GM23338 (cell line): ENCODE results near the gene SF3B3. TPM values are rescaled to one million over a fixed set of nuclear protein-coding genes. Genes with fewer than 3 reads are reported as not detected.
"Not testable (repeated sequence)": the region's sequence is repeated elsewhere in the genome, so short reads cannot be mapped to it uniquely, and the experiment has no call there.

Experiments
- ATAC-seq: fragments of 200-7000 bp; cut with Tn5 transposase; 3 replicates; pipeline ENCODE4 v1.9.1; 2020
- DNase-seq: peaks from one replicate; pipeline ENCODE4 v3.0.0-alpha.2; 2015; ENCODE audit warnings: low spot score
- H2AFZ ChIP-seq: fragments of 200-600 bp; sonication (generic); 2 replicates; pipeline ENCODE4 v1.8.0; 2016; ENCODE audit warnings: antibody characterized with exemption, mild to moderate bottlenecking, moderate library complexity
- H3F3A ChIP-seq: fragments of 200-600 bp; sonication (generic); replicated peaks from 2 replicates; pipeline ENCODE4 v1.8.0; 2017; ENCODE audit warnings: antibody characterized with exemption, mixed run types, low read depth
- H3K27ac ChIP-seq: fragments of 200-600 bp; sonication (generic); 2 replicates; pipeline ENCODE4 v1.6.1; 2016; ENCODE audit warnings: low read depth
- H3K27me3 ChIP-seq: fragments of 200-600 bp; sonication (generic); 2 replicates; pipeline ENCODE4 v1.8.0; 2016; ENCODE audit warnings: mild to moderate bottlenecking, mixed run types, moderate library complexity; ENCODE audit not compliant: insufficient read depth
- H3K36me3 ChIP-seq: fragments of 200-600 bp; sonication (generic); 2 replicates; pipeline ENCODE4 v1.8.0; 2016; ENCODE audit warnings: mild to moderate bottlenecking; ENCODE audit not compliant: insufficient read depth
- H3K4me1 ChIP-seq: fragments of 200-600 bp; sonication (generic); 2 replicates; pipeline ENCODE4 v1.8.0; 2016; ENCODE audit warnings: mild to moderate bottlenecking, moderate library complexity; ENCODE audit not compliant: insufficient read depth
- H3K4me2 ChIP-seq: fragments of 200-600 bp; sonication (generic); 2 replicates; pipeline ENCODE4 v1.7.1; 2017; ENCODE audit warnings: mixed run types
- H3K4me3 ChIP-seq: fragments of 200-600 bp; sonication (generic); 2 replicates; pipeline ENCODE4 v1.6.1; 2016; ENCODE audit warnings: mixed run types
- H3K79me2 ChIP-seq: fragments of 200-600 bp; sonication (generic); replicated peaks from 2 replicates; pipeline ENCODE4 v1.8.0; 2017; ENCODE audit warnings: mild to moderate bottlenecking; ENCODE audit not compliant: insufficient read depth
- H3K9me2 ChIP-seq: fragments of 200-600 bp; sonication (generic); 2 replicates; pipeline ENCODE4 v1.8.0; 2017; ENCODE audit not compliant: insufficient read depth
- H4K20me1 ChIP-seq: fragments of 200-600 bp; sonication (generic); replicated peaks from 2 replicates; pipeline ENCODE4 v1.8.0; 2017; ENCODE audit warnings: mild to moderate bottlenecking; ENCODE audit not compliant: insufficient read depth
- H3K27ac Mint-ChIP-seq: 2 replicates; pipeline ENCODE4 v1.8.0; 2020; ENCODE audit warnings: inconsistent platforms, mild to moderate bottlenecking, moderate library complexity, mixed read lengths
- H3K27me3 Mint-ChIP-seq: 3 replicates; pipeline ENCODE4 v1.8.0; 2022; ENCODE audit warnings: low read depth, mild to moderate bottlenecking, moderate library complexity, mixed read lengths, inconsistent platforms; ENCODE audit not compliant: insufficient read depth, poor library complexity
- H3K36me3 Mint-ChIP-seq: 3 replicates; pipeline ENCODE4 v1.8.0; 2021; ENCODE audit warnings: low read depth, mild to moderate bottlenecking, inconsistent platforms, moderate library complexity, mixed read lengths
- H3K4me1 Mint-ChIP-seq: 3 replicates; pipeline ENCODE4 v1.8.0; 2020; ENCODE audit warnings: mild to moderate bottlenecking, inconsistent platforms, mixed read lengths
- H3K4me3 Mint-ChIP-seq: 3 replicates; pipeline ENCODE4 v1.8.0; 2021; ENCODE audit warnings: moderate library complexity, mild to moderate bottlenecking, inconsistent platforms, mixed read lengths
- H3K9me3 Mint-ChIP-seq: 3 replicates; pipeline ENCODE4 v1.8.0; 2020; ENCODE audit warnings: moderate library complexity, mild to moderate bottlenecking, inconsistent platforms, mixed read lengths
- CTCF ChIP-seq, 2 experiments: fragments of 200-600 bp in 1 of 2; sonication (generic) in 1 of 2; conservative IDR thresholded peaks; 2 replicates each; pipeline versions ENCODE4 v1.5.1 to v1.6.1; 2016 to 2017; ENCODE audit warnings: antibody characterized with exemption in 2 of 2, low read depth in 2 of 2, mild to moderate bottlenecking in 2 of 2, moderate library complexity in 1 of 2
- EZH2 ChIP-seq: fragments of 200-600 bp; sonication (generic); IDR thresholded peaks from one replicate; pipeline ENCODE4 v1.8.0; 2017; ENCODE audit warnings: antibody characterized with exemption, mild to moderate bottlenecking, low read depth; ENCODE audit not compliant: unreplicated experiment
- EZH2phosphoT487 ChIP-seq: fragments of 200-600 bp; sonication (generic); IDR thresholded peaks from one replicate; pipeline ENCODE4 v1.8.1; 2018; ENCODE audit warnings: antibody characterized with exemption; ENCODE audit not compliant: unreplicated experiment
- POLR2AphosphoS5 ChIP-seq: IDR thresholded peaks from 2 replicates; pipeline ENCODE4 v1.6.1; 2016; ENCODE audit warnings: antibody characterized with exemption, low read depth
- REST ChIP-seq: IDR thresholded peaks from one replicate; pipeline ENCODE4 v1.6.1; 2018; ENCODE audit warnings: antibody characterized with exemption; ENCODE audit not compliant: unreplicated experiment
- STAT1 ChIP-seq: IDR thresholded peaks from one replicate; pipeline ENCODE4 v1.6.1; 2016; ENCODE audit warnings: antibody characterized with exemption; ENCODE audit not compliant: unreplicated experiment
- polyA plus RNA-seq: library from polyadenylated mRNA; unstranded; fragments of >200 nt; fragmentation: Nextera tagmentation; extraction: Ambion mirVana; gene quantifications from 2 replicates; pipeline ENCODE4 v1.2.1, GENCODE V29; 2016
- total RNA-seq: library from RNA; depleted of rRNA; stranded (reverse); fragments of >200 nt; shearing (Covaris generic); gene quantifications from 2 replicates; pipeline ENCODE4 v1.2.3, GENCODE V29; 2014

The SF3B3 gene
- total and polyA plus RNA-seq, 2 experiments from 2014 or later, result 202 to 289 TPM

GRCh38 chr16:70529051-70529777 lies 5.6 kb downstream of the SF3B3 start:
- H2AFZ ChIP-seq, result no peak overlapping the region
- peak; percentile 46 for DNase-seq
- TF ChIP-seq REST, result no peak
- no peak for TF ChIP-seq EZH2
- no peak for TF ChIP-seq POLR2AphosphoS5
- TF ChIP-seq STAT1, result no peak
- peak in 1 of 2 experiments; percentile 63; a peak in 3 of 4 replicates for TF ChIP-seq CTCF (conservative IDR thresholded peaks at IDR 0.05; ENCODE audit: low read depth in 2 of 2)
- peak; percentile 49 for TF ChIP-seq EZH2phosphoT487
- H3K4me3 ChIP-seq, result no peak overlapping the region
- peaks cover 71% of the 10 kb centered on the region for H3K36me3 ChIP-seq
- Mint-ChIP-seq H3K36me3 (peaks cover 97% of the 10 kb centered on the region), H3K27ac (no peak overlapping the region), H3K9me3 (no peaks in the 10 kb centered on the region; the same call in 2 of the 3 replicates), H3K4me3 (no peak overlapping the region), H3K4me1 (peaks cover 26% of the 10 kb centered on the region), H3K27me3 (peaks cover 14% of the 10 kb centered on the region)
- H3K4me2 ChIP-seq, result no peak overlapping the region
- peaks cover 55% of the 10 kb centered on the region for H3F3A ChIP-seq
- H3K9me2 ChIP-seq, result no peaks in the 10 kb centered on the region
- peaks cover 100% of the 10 kb centered on the region for H3K79me2 ChIP-seq
- H4K20me1 ChIP-seq, result peaks cover 78% of the 10 kb centered on the region
- peaks cover 19% of the 10 kb centered on the region for H3K4me1 ChIP-seq
- ATAC-seq, result no peak
- no peak overlapping the region for H3K27ac ChIP-seq
- H3K27me3 ChIP-seq, result no peaks in the 10 kb centered on the region

- not testable (repeated sequence) for H3K27ac Mint-ChIP-seq
Observed at GRCh38 chr16:70529954-70530353, 6.3 kb downstream of the SF3B3 start.

More at GRCh38 chr16:70529954-70530353, 6.3 kb downstream of the SF3B3 start:
- Mint-ChIP-seq H3K27me3 (peaks cover 14% of the 10 kb centered on the region), H3K4me1 (peaks cover 26% of the 10 kb centered on the region), H3K36me3 (peaks cover 97% of the 10 kb centered on the region)
- not testable (repeated sequence) for H3K4me3 Mint-ChIP-seq, H3K4me3 ChIP-seq, H3K4me2 ChIP-seq, H3K27ac ChIP-seq, H3K9me3 Mint-ChIP-seq, H2AFZ ChIP-seq, H3K9me2 ChIP-seq, DNase-seq, H3K27me3 ChIP-seq, ATAC-seq
- peaks cover 59% of the 10 kb centered on the region for H3F3A ChIP-seq
- H4K20me1 ChIP-seq, result peaks cover 81% of the 10 kb centered on the region
- peaks cover 100% of the 10 kb centered on the region for H3K79me2 ChIP-seq
- H3K36me3 ChIP-seq, result peaks cover 78% of the 10 kb centered on the region
- peaks cover 18% of the 10 kb centered on the region for H3K4me1 ChIP-seq
